Progenitor cell of endocrine pancreas (in vitro differentiated cells): Measurements from ENCODE around the gene TMLHE. TPM values are rescaled to one million over a fixed set of nuclear protein-coding genes. Genes with fewer than 3 reads are reported as not detected.
A peak's percentile ranks its signal among the peaks of the same experiment; 100 is the strongest.
"Not testable (repeated sequence)": the region's sequence is repeated elsewhere in the genome, so short reads cannot be mapped to it uniquely, and the experiment has no call there.

Source experiments
- DNase-seq: peaks from one replicate; pipeline ENCODE4 v3.0.0; 2021; ENCODE audit warnings: low spot score; ENCODE audit not compliant: unreplicated experiment
- H3K27ac Mint-ChIP-seq: 2 replicates; pipeline ENCODE4 v1.8.0; 2021; ENCODE audit warnings: mild to moderate bottlenecking, moderate library complexity, mixed read lengths
- H3K27me3 Mint-ChIP-seq: 2 replicates; pipeline ENCODE4 v1.8.0; 2021; ENCODE audit warnings: mixed read lengths
- H3K36me3 Mint-ChIP-seq: 2 replicates; pipeline ENCODE4 v1.8.0; 2022; ENCODE audit warnings: mixed read lengths; ENCODE audit not compliant: insufficient read depth
- H3K4me1 Mint-ChIP-seq: 2 replicates; pipeline ENCODE4 v1.8.0; 2021; ENCODE audit warnings: low read depth, mixed read lengths
- H3K4me3 Mint-ChIP-seq: 2 replicates; pipeline ENCODE4 v1.8.0; 2021; ENCODE audit warnings: low read depth, mild to moderate bottlenecking, moderate library complexity, mixed read lengths
- H3K9me3 Mint-ChIP-seq: 2 replicates; pipeline ENCODE4 v1.8.0; 2021; ENCODE audit warnings: low read depth, mixed read lengths
- long read RNA-seq: library from polyadenylated mRNA; unstranded; transcript quantifications from one replicate; pipeline ENCODE4 v2.0.0, GENCODE V29; 2020
- total RNA-seq: library from RNA; stranded (reverse); gene quantifications from 2 replicates; pipeline ENCODE4 v1.2.1, GENCODE V29; 2021
- TF ChIP-seq, protein P1 (sequence below): fragments of 200-600 bp; sonication (generic); IDR thresholded peaks from one replicate; pipeline ENCODE4 v1.5.0; 2021; ENCODE audit warnings: antibody characterized with exemption, mild to moderate bottlenecking; ENCODE audit not compliant: unreplicated experiment

The TMLHE gene, protein sequence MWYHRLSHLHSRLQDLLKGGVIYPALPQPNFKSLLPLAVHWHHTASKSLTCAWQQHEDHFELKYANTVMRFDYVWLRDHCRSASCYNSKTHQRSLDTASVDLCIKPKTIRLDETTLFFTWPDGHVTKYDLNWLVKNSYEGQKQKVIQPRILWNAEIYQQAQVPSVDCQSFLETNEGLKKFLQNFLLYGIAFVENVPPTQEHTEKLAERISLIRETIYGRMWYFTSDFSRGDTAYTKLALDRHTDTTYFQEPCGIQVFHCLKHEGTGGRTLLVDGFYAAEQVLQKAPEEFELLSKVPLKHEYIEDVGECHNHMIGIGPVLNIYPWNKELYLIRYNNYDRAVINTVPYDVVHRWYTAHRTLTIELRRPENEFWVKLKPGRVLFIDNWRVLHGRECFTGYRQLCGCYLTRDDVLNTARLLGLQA
- total RNA-seq, result 30.6 and 30.7 TPM in 2 replicates
- long read RNA-seq, transcript TMLHE-201 (8 exons, 2,832 nt), result major isoform, 25 of 36 reads
- long read RNA-seq, partial matches to known transcripts, result 3 of 36 reads
- long read RNA-seq, other reads (novel, unspliced or antisense), result 7 of 36 reads

DNA sequence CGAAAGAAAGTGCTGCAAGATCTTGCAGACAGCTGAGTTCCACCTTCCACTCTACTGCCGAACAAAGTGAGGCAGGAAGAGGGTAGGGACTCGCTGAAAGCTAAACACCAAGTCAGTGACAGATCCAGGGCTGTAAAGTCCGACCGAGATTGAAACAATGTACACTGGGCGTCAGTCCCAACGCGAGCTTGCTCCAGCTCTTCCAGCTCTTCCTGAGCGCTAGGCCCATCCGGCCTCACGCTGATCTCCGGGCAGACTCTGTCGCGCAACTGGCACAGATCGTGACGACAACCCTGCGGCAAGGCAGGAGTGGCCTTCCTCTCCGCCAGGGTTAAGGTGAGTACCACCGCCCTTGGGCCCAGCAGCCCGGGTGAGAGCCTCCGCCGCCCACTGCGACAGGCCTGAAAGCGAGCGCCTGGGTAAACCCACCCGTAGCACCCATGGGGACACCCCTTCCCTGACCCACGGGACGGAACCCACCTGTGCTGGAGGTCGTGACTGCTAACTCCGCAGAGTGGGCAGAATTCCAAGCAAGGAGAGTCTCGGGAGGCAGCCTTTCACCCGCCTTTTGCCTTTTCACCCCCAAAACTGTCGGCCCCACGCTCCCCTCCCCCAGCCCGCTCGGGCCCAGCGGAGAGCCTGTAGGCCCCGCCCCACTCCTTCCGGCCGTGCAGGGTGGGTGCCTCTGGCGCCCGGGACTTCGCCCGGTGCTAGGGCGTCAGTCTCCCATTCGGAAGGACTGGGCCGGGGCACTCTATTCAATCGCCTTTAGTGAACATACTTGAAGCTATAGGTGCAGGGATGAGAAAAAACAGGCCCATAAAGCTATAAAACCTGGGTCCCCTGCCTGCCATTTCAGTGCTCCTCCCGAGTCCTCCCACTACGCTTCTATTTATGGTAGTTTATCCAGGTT is at the start of gene TMLHE, which contains the start of gene SPRY3:
Gene TMLHE, minus strand, starts transcription at position 641 of the 913 bp plus-strand sequence. CDS start 67,676 bp downstream, outside the sequence.
Gene SPRY3, plus strand, starts transcription at position 275 of the 913 bp plus-strand sequence.
- TF ChIP-seq, protein P1, sequence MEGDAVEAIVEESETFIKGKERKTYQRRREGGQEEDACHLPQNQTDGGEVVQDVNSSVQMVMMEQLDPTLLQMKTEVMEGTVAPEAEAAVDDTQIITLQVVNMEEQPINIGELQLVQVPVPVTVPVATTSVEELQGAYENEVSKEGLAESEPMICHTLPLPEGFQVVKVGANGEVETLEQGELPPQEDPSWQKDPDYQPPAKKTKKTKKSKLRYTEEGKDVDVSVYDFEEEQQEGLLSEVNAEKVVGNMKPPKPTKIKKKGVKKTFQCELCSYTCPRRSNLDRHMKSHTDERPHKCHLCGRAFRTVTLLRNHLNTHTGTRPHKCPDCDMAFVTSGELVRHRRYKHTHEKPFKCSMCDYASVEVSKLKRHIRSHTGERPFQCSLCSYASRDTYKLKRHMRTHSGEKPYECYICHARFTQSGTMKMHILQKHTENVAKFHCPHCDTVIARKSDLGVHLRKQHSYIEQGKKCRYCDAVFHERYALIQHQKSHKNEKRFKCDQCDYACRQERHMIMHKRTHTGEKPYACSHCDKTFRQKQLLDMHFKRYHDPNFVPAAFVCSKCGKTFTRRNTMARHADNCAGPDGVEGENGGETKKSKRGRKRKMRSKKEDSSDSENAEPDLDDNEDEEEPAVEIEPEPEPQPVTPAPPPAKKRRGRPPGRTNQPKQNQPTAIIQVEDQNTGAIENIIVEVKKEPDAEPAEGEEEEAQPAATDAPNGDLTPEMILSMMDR, result no peak
- Mint-ChIP-seq H3K27me3 (no peaks in the 10 kb centered on the region), H3K4me1 (peaks cover 2% of the 10 kb centered on the region), H3K4me3 (peak within 1 kb of the TSS; percentile 84), H3K9me3 (peaks cover 28% of the 10 kb centered on the region), H3K27ac (peak within 1 kb of the TSS; percentile 94), H3K36me3 (peaks cover 9% of the 10 kb centered on the region)
- peak; percentile 40 for DNase-seq

DNA sequence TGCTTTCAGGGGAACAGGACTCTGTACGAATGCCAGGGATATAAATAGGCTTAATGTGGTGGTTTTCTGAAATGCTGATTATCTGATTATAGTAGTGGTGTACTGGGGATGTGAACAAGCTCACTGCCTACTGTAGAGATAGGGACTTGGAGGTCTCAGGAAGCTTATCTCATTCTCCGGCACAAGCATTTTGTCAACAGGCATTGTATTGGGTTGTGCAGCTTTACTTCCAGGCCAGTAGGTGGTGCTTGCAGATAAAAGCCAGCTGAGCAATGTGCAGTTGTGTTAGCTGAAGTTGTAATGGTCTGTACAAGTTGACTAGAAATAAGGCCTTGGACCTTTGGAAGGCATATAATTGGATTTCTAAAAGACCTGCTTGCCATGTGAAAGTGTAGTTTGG is 49.5 kb upstream of the TMLHE start:
- Mint-ChIP-seq H3K36me3 (peaks cover 1% of the 10 kb centered on the region), H3K4me3 (no peak overlapping the region), H3K9me3 (peaks cover 46% of the 10 kb centered on the region), H3K27me3 (no peaks in the 10 kb centered on the region), H3K4me1 (no peaks in the 10 kb centered on the region), H3K27ac (no peak overlapping the region)
- TF ChIP-seq, protein P1, result no peak
- no peak for DNase-seq

DNA sequence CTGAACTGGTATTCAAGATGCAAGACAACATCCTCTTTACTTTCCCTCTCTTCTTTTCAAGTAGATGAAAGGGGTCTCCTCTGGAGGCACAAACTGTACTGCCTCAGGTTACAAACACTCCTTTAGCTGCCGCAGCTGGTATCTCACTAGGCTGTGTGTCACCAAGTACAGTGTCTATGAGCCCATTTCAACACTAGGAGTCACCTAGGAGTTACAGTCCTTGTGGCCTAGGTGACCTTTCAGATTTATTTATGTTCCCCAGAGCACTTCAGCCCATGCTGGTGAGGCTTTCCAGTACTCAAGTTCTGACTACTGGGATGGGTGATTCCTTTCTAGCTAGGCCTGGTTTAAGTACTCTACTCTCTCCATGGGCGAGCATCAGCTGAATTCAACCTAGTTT is 32.4 kb upstream of the TMLHE start:
- H3K9me3 Mint-ChIP-seq, result peaks cover 36% of the 10 kb centered on the region
- no peak for DNase-seq
- no peaks in the 10 kb centered on the region for H3K36me3 Mint-ChIP-seq
- H3K4me1 Mint-ChIP-seq, result peaks cover 9% of the 10 kb centered on the region
- TF ChIP-seq, protein P1, result no peak
- H3K27me3 Mint-ChIP-seq, result no peaks in the 10 kb centered on the region
- no peak overlapping the region for H3K27ac Mint-ChIP-seq
- H3K4me3 Mint-ChIP-seq, result no peak overlapping the region

DNA sequence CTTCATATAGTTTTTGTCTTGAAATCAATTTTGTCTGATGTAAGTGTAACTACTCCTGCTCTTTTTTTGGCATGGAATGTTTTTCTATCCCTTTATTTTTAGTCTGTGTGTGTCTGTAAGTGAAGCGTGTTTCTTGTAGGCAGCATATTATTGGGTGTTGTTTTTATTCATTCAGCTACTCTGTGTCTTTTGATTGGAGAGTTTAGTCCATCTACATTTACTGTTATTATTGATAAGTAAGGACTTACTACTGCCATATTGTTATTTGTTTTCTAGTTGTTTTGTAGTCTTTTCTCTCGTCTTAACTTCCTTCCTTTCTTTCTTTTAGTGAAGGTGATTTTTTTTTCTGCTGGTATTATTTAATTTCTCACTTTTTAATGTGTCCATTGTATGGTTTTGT is 30.5 kb upstream of the TMLHE start:
- H3K36me3 Mint-ChIP-seq, result no peaks in the 10 kb centered on the region
- DNase-seq, result no peak
- no peaks in the 10 kb centered on the region for H3K27me3 Mint-ChIP-seq
- TF ChIP-seq, protein P1, result no peak
- H3K4me3 Mint-ChIP-seq, result no peak overlapping the region
- H3K9me3 Mint-ChIP-seq, result peaks cover 35% of the 10 kb centered on the region
- H3K4me1 Mint-ChIP-seq, result peaks cover 9% of the 10 kb centered on the region
- H3K27ac Mint-ChIP-seq, result no peak overlapping the region

DNA sequence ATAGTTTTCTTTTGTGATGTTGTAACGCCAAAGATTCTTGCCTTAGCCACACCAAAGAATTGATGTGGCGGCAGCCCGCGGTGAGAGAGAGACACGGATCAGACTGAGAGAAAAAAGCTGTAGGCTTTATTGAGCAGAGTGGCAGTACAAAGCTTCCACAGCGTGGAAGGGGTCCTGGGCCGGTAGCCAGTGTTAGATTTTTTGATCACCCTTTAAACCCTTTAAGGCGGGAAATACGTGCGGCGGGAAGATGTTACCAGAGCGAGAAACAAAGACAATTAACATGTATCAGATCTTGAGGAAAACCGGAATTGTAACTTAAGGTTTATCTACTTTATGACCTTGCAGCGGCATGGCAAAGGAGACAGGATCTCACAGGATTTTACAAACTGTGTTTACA is 28.6 kb upstream of the TMLHE start:
- Mint-ChIP-seq H3K27ac (peak overlapping the region; percentile 94), H3K9me3 (peaks cover 23% of the 10 kb centered on the region), H3K4me3 (peak overlapping the region; percentile 74)
- H3K36me3 Mint-ChIP-seq, H3K27me3 Mint-ChIP-seq, DNase-seq, H3K4me1 Mint-ChIP-seq: not testable (repeated sequence)
